ENCODE results near the gene FUT9. TPM values are rescaled to one million over a fixed set of nuclear protein-coding genes. Genes with fewer than 3 reads are reported as not detected.
A peak's percentile ranks its signal among the peaks of the same experiment; 100 is the strongest.

FUT9 gene
- under 0.01 TPM in 1 of 2 replicates, not detected in the other for total RNA-seq

DNA sequence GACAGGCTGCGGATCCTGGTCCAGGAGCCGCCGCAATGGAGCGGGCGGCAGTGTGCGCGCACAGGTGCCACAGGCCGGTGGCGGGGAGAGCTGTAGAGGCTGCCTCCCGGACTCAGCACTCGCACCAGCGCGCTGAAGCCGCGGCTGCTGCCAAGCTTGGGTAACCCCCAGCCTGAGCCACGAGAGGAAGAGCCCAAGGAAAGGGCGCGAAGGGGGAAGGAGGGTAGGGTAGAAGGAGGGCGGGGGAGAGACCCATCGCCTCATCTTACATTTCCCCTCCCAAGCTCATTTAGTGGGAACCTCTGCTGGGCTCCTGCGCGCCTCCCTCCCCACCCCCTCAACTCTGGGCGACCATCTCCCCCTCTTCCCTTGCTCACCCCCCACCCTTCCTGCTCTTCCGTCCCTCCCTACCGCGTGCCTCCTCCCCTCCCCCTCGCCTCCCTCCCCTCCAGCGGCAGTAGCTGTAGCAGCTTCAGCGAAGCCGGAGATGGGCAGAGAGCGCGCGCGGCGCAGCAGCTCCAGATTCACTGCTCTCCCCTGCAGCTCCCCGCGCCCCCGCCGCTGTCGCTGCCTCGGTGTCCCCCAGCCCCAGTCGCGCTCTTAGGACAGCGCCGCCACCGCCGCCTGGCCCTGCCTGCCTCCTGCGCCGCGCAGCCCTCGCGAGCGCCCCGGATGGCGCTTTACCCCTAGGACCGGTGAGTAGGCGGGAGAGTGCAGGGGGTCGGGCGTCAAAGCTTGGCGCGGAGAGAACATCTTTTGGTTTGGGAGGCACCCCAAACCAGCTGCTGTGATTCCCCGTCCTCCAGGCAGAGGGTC is at the start of gene FUT9:
Gene FUT9 (plus strand): TSS at position 457 of the 816 bp plus-strand sequence. CDS start 187,182 bp downstream, outside the sequence.
- FAIRE-seq (no peak), DNase-seq (ENCODE audit: low read depth) (no peak)
- Histone ChIP-seq H3K36me3 (ENCODE audit: control insufficient read depth, insufficient read depth, low read length) (no peaks in the 10 kb centered on the region), H3K27me3 (ENCODE audit: control insufficient read depth, insufficient read depth, low read length) (peaks cover 3% of the 10 kb centered on the region), H3K4me3 (ENCODE audit: low read depth, low read length) (no peak within 1 kb of the TSS)
- TF ChIP-seq, protein P1, sequence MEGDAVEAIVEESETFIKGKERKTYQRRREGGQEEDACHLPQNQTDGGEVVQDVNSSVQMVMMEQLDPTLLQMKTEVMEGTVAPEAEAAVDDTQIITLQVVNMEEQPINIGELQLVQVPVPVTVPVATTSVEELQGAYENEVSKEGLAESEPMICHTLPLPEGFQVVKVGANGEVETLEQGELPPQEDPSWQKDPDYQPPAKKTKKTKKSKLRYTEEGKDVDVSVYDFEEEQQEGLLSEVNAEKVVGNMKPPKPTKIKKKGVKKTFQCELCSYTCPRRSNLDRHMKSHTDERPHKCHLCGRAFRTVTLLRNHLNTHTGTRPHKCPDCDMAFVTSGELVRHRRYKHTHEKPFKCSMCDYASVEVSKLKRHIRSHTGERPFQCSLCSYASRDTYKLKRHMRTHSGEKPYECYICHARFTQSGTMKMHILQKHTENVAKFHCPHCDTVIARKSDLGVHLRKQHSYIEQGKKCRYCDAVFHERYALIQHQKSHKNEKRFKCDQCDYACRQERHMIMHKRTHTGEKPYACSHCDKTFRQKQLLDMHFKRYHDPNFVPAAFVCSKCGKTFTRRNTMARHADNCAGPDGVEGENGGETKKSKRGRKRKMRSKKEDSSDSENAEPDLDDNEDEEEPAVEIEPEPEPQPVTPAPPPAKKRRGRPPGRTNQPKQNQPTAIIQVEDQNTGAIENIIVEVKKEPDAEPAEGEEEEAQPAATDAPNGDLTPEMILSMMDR (IDR thresholded peaks at IDR 0.05; ENCODE audit: insufficient read depth, low read length, severe bottlenecking) = no peak

DNA sequence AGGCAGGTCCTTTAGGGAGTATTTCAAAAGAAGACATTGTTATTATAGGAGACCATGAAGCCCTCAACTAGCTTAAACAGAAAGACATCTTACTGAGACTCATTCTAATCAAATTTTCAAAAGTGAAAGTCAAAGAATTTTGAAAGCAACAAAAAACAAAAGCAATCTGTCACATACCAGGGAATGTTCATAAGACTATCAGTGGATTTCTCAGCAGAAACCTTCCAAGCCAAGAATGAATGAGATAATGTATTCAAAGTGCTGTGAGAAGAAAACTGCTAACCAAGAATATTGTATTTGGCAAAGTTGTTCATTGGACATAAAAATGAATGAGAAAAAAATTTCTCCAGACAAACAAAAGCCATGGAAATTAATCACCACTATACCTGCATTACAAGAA is 48.2 kb upstream of the FUT9 start:
- Histone ChIP-seq H3K4me3 (ENCODE audit: low read depth, low read length) (no peak overlapping the region), H3K36me3 (ENCODE audit: control insufficient read depth, insufficient read depth, low read length) (no peaks in the 10 kb centered on the region), H3K27me3 (ENCODE audit: control insufficient read depth, insufficient read depth, low read length) (no peaks in the 10 kb centered on the region)
- FAIRE-seq (no peak), DNase-seq (ENCODE audit: low read depth) (no peak)
- TF ChIP-seq, protein P1 (IDR thresholded peaks at IDR 0.05; ENCODE audit: insufficient read depth, low read length, severe bottlenecking) = no peak

GRCh38 chr6:95973976-95974375 is 41.8 kb upstream of the FUT9 start:
- TF ChIP-seq, protein P1 (IDR thresholded peaks at IDR 0.05; ENCODE audit: insufficient read depth, low read length, severe bottlenecking) = no peak
- no peak overlapping the region for H3K4me3 ChIP-seq (ENCODE audit: low read depth, low read length)
- DNase-seq (ENCODE audit: low read depth) (peak; percentile 20), FAIRE-seq (no peak)
- no peaks in the 10 kb centered on the region for H3K27me3 ChIP-seq (ENCODE audit: control insufficient read depth, insufficient read depth, low read length)
- no peaks in the 10 kb centered on the region for H3K36me3 ChIP-seq (ENCODE audit: control insufficient read depth, insufficient read depth, low read length)

- no peak for FAIRE-seq
- no peaks in the 10 kb centered on the region for H3K36me3 ChIP-seq (ENCODE audit: control insufficient read depth, insufficient read depth, low read length)
- no peaks in the 10 kb centered on the region for H3K27me3 ChIP-seq (ENCODE audit: control insufficient read depth, insufficient read depth, low read length)
- no peak overlapping the region for H3K4me3 ChIP-seq (ENCODE audit: low read depth, low read length)
- TF ChIP-seq, protein P1 (IDR thresholded peaks at IDR 0.05; ENCODE audit: insufficient read depth, low read length, severe bottlenecking) = no peak
- DNase-seq (ENCODE audit: low read depth) = peak; percentile 39
These were observed 37.5 kb upstream of the FUT9 start for GRCh38 chr6:95978230-95978629.

DNA sequence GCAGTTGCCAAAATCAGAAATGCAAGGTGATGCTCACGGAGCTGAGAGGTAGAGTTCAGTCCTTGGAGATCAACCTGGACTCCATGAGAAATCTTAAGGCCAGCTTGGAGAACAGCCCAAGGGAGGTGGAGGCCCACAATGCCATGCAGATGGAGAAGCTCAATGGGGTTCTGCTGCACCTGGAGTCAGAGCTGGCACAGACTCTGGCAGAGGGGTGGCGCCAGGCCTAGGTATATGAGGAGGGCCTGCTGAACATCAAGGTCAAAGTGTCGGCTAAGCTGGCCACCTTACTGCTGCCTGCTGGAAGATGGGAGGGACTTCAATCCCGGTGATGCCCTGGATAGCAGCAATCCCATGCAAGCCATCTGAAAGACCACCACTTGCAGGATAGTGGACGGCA is 23.9 kb upstream of the FUT9 start:
- DNase-seq (ENCODE audit: low read depth) (no peak), FAIRE-seq (no peak)
- TF ChIP-seq, protein P1 (IDR thresholded peaks at IDR 0.05; ENCODE audit: insufficient read depth, low read length, severe bottlenecking) = no peak
- no peaks in the 10 kb centered on the region for H3K36me3 ChIP-seq (ENCODE audit: control insufficient read depth, insufficient read depth, low read length)
- H3K27me3 ChIP-seq (ENCODE audit: control insufficient read depth, insufficient read depth, low read length) = no peaks in the 10 kb centered on the region
- H3K4me3 ChIP-seq (ENCODE audit: low read depth, low read length) = no peak overlapping the region
